DOHH2 (cell line): ENCODE measurements around the gene OPN1LW.

ENCODE experiments used
- EZH2phosphoT487 ChIP-seq: fragments of 200-600 bp; sonication (generic); IDR thresholded peaks from 2 replicates; pipeline ENCODE4 v1.6.1; 2017; ENCODE audit warnings: borderline replicate concordance, mild to moderate bottlenecking, antibody characterized with exemption, low read length, moderate library complexity, mixed read lengths
- TF ChIP-seq, protein P1 (sequence below): fragments of 200-600 bp; sonication (generic); IDR thresholded peaks from one replicate; pipeline ENCODE4 v1.5.1; 2014; ENCODE audit warnings: antibody characterized with exemption, mild to moderate bottlenecking, low read depth, low read length; ENCODE audit not compliant: poor library complexity, severe bottlenecking

DNA sequence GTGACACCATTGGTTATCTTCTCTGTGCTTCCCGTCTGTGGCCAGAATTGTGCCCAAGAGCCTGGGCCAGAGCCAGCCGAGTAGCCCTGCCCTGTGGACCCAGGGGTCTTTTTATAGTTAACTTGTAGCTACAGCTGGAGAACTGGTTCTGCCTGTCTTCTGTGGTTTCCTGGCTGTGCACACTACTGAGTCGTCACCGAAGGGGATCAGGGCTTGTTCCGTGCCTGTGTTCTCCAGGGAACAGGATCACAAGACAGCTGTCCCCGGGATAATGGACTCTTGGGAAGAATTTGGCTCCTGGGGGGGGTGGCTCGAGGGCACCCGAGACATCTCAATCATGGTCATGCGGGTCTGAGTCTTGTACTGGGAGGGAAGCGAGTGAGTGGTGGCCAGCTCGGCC lies 22.1 kb upstream of the OPN1LW start:
- TF ChIP-seq, protein P1, sequence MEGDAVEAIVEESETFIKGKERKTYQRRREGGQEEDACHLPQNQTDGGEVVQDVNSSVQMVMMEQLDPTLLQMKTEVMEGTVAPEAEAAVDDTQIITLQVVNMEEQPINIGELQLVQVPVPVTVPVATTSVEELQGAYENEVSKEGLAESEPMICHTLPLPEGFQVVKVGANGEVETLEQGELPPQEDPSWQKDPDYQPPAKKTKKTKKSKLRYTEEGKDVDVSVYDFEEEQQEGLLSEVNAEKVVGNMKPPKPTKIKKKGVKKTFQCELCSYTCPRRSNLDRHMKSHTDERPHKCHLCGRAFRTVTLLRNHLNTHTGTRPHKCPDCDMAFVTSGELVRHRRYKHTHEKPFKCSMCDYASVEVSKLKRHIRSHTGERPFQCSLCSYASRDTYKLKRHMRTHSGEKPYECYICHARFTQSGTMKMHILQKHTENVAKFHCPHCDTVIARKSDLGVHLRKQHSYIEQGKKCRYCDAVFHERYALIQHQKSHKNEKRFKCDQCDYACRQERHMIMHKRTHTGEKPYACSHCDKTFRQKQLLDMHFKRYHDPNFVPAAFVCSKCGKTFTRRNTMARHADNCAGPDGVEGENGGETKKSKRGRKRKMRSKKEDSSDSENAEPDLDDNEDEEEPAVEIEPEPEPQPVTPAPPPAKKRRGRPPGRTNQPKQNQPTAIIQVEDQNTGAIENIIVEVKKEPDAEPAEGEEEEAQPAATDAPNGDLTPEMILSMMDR: no peak
- TF ChIP-seq EZH2phosphoT487: no peak
